GM18861 (cell line): ENCODE data around the gene COG4.

Source experiments
- ATAC-seq: cut with Tn5 transposase; IDR thresholded peaks from one replicate; pipeline ENCODE4 v1.9.1; 2021; ENCODE audit not compliant: unreplicated experiment

The COG4 gene

GRCh38 chr16:70480127-70481105 lies 42.9 kb downstream of the COG4 start:
- ATAC-seq = no peak

GRCh38 chr16:70478912-70479341 lies 44.4 kb downstream of the COG4 start:
- no peak for ATAC-seq

- no peak for ATAC-seq
Measured at GRCh38 chr16:70478169-70478568, 45.2 kb downstream of the COG4 start.

- peak; percentile 85 for ATAC-seq
Measured at GRCh38 chr16:70476272-70477020, 46.9 kb downstream of the COG4 start.

- no peak for ATAC-seq
Measured at GRCh38 chr16:70475054-70475871, 48.1 kb downstream of the COG4 start.

- no peak for ATAC-seq
Measured at GRCh38 chr16:70474320-70475053, 48.9 kb downstream of the COG4 start.

- ATAC-seq = no peak
Measured at GRCh38 chr16:70473446-70474319, 49.7 kb downstream of the COG4 start.

GRCh38 chr16:70472786-70473433 lies 50.4 kb downstream of the COG4 start:
- ATAC-seq = no peak

- no peak for ATAC-seq
Measured at GRCh38 chr16:70470927-70471341, 52.4 kb downstream of the COG4 start.

- no peak for ATAC-seq
Measured at GRCh38 chr16:70470141-70470926, 53.0 kb downstream of the COG4 start.

GRCh38 chr16:70468776-70469525 lies 54.4 kb downstream of the COG4 start:
- ATAC-seq = no peak

GRCh38 chr16:70467608-70468007 lies 55.7 kb downstream of the COG4 start:
- ATAC-seq = no peak

- no peak for ATAC-seq
Measured at GRCh38 chr16:70467113-70467512, 56.2 kb downstream of the COG4 start.

GRCh38 chr16:70466805-70467076 lies 56.6 kb downstream of the COG4 start:
- ATAC-seq = no peak

- ATAC-seq = no peak
Measured at GRCh38 chr16:70465999-70466804, 57.2 kb downstream of the COG4 start.

GRCh38 chr16:70463235-70463634 lies 60.1 kb downstream of the COG4 start:
- ATAC-seq = no peak

- no peak for ATAC-seq
Measured at GRCh38 chr16:70460737-70461261, 62.6 kb downstream of the COG4 start.
